ENCODE results near the gene KLF2.
"Not testable (repeated sequence)": the region's sequence is repeated elsewhere in the genome, so short reads cannot be mapped to it uniquely, and the experiment has no call there.

Gene KLF2

GRCh38 chr19:16338470-16339360 lies 14.1 kb downstream of the KLF2 start:
- Histone ChIP-seq H3K27me3 (ENCODE audit: control insufficient read depth, insufficient read depth, low read length) (no peaks in the 10 kb centered on the region; the same call in 1 of the 2 replicates), H3K9ac (ENCODE audit: low read length) (no peak overlapping the region), H3K27ac (ENCODE audit: low read depth, low read length) (no peak overlapping the region), H3K4me1 (ENCODE audit: control insufficient read depth, insufficient read depth, low read length) (peaks cover 8% of the 10 kb centered on the region; the same call in 1 of the 2 replicates), H3K9me3 (ENCODE audit: control insufficient read depth, insufficient read depth, low read depth, low read length) (no peaks in the 10 kb centered on the region), H3K36me3 (ENCODE audit: control insufficient read depth, insufficient read depth, low read length) (no peaks in the 10 kb centered on the region), H3K4me3 (ENCODE audit: low read depth, low read length) (no peak overlapping the region)

GRCh38 chr19:16339361-16339725 lies 14.7 kb downstream of the KLF2 start:
- Histone ChIP-seq H3K36me3 (ENCODE audit: control insufficient read depth, insufficient read depth, low read length) (no peaks in the 10 kb centered on the region), H3K27ac (ENCODE audit: low read depth, low read length) (no peak overlapping the region), H3K9me3 (ENCODE audit: control insufficient read depth, insufficient read depth, low read depth, low read length) (no peaks in the 10 kb centered on the region), H3K4me1 (ENCODE audit: control insufficient read depth, insufficient read depth, low read length) (peaks cover 8% of the 10 kb centered on the region; the same call in 1 of the 2 replicates), H3K9ac (ENCODE audit: low read length) (no peak overlapping the region), H3K4me3 (ENCODE audit: low read depth, low read length) (no peak overlapping the region), H3K27me3 (ENCODE audit: control insufficient read depth, insufficient read depth, low read length) (no peaks in the 10 kb centered on the region; the same call in 1 of the 2 replicates)

DNA sequence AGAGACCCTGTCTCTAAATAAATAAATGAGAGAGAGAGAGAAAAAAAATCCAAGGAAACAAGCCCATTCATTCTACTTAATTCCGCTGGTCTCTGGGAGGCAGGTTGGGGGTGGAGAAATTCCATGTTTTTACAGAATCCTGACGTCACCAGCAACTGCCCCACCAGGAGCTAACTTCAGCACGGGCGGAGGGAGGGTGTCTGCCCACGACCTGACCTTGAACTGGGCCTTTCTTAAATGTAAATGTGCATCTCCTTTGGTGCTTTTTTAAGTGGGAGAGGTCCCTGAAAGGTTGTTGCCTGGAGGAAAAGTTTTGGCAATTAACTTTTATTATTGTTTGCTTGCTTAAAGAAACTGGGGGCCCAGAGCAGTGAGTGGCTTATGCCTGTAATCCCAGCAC lies 15.5 kb downstream of the KLF2 start:
- no peak overlapping the region for H3K9ac ChIP-seq (ENCODE audit: low read length)
- H3K4me3 ChIP-seq (ENCODE audit: low read depth, low read length): no peak overlapping the region
- no peaks in the 10 kb centered on the region for H3K36me3 ChIP-seq (ENCODE audit: control insufficient read depth, insufficient read depth, low read length)
- peaks cover 8% of the 10 kb centered on the region; the same call in 1 of the 2 replicates for H3K4me1 ChIP-seq (ENCODE audit: control insufficient read depth, insufficient read depth, low read length)
- no peaks in the 10 kb centered on the region; the same call in 1 of the 2 replicates for H3K27me3 ChIP-seq (ENCODE audit: control insufficient read depth, insufficient read depth, low read length)
- H3K9me3 ChIP-seq (ENCODE audit: control insufficient read depth, insufficient read depth, low read depth, low read length): no peaks in the 10 kb centered on the region
- H3K27ac ChIP-seq (ENCODE audit: low read depth, low read length): no peak overlapping the region

- Histone ChIP-seq H3K4me1 (ENCODE audit: control insufficient read depth, insufficient read depth, low read length) (peaks cover 8% of the 10 kb centered on the region; the same call in 1 of the 2 replicates), H3K9ac (ENCODE audit: low read length) (no peak overlapping the region), H3K27ac (ENCODE audit: low read depth, low read length) (no peak overlapping the region), H3K9me3 (ENCODE audit: control insufficient read depth, insufficient read depth, low read depth, low read length) (no peaks in the 10 kb centered on the region), H3K4me3 (ENCODE audit: low read depth, low read length) (no peak overlapping the region), H3K36me3 (ENCODE audit: control insufficient read depth, insufficient read depth, low read length) (no peaks in the 10 kb centered on the region), H3K27me3 (ENCODE audit: control insufficient read depth, insufficient read depth, low read length) (no peaks in the 10 kb centered on the region; the same call in 1 of the 2 replicates)
These were observed 16.0 kb downstream of the KLF2 start for GRCh38 chr19:16340654-16341053.

- Histone ChIP-seq H3K9ac (ENCODE audit: low read length) (no peak overlapping the region), H3K27me3 (ENCODE audit: control insufficient read depth, insufficient read depth, low read length) (no peaks in the 10 kb centered on the region; the same call in 1 of the 2 replicates), H3K9me3 (ENCODE audit: control insufficient read depth, insufficient read depth, low read depth, low read length) (no peaks in the 10 kb centered on the region), H3K4me1 (ENCODE audit: control insufficient read depth, insufficient read depth, low read length) (peaks cover 8% of the 10 kb centered on the region; the same call in 1 of the 2 replicates), H3K4me3 (ENCODE audit: low read depth, low read length) (no peak overlapping the region), H3K36me3 (ENCODE audit: control insufficient read depth, insufficient read depth, low read length) (no peaks in the 10 kb centered on the region), H3K27ac (ENCODE audit: low read depth, low read length) (no peak overlapping the region)
These were observed 17.5 kb downstream of the KLF2 start for GRCh38 chr19:16342002-16342715.

DNA sequence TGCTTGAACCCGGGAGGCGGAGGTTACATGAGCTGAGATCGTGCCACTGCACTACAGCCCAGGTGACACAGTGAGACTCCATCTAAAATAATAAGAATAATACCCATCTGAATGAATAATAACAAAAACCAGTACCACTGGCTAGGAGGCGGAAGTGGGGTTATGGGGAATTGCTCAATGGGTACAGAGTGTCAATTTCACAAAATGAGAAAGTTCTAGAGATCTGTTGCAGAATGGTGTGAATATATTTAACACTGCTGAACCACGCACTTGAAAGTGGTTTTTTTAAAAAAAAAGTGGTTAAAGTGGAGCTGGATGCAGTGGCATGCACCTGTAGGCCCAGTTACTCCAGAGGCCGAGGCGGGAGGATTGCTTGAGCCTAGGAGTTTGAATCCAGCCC lies 18.5 kb downstream of the KLF2 start:
- H3K27ac ChIP-seq (ENCODE audit: low read depth, low read length): no peak overlapping the region
- H3K4me3 ChIP-seq (ENCODE audit: low read depth, low read length): no peak overlapping the region
- H3K36me3 ChIP-seq (ENCODE audit: control insufficient read depth, insufficient read depth, low read length): no peaks in the 10 kb centered on the region
- H3K9me3 ChIP-seq (ENCODE audit: control insufficient read depth, insufficient read depth, low read depth, low read length): no peaks in the 10 kb centered on the region
- H3K9ac ChIP-seq (ENCODE audit: low read length): no peak overlapping the region
- no peaks in the 10 kb centered on the region; the same call in 1 of the 2 replicates for H3K27me3 ChIP-seq (ENCODE audit: control insufficient read depth, insufficient read depth, low read length)
- peaks cover 7% of the 10 kb centered on the region; the same call in 1 of the 2 replicates for H3K4me1 ChIP-seq (ENCODE audit: control insufficient read depth, insufficient read depth, low read length)

GRCh38 chr19:16345457-16345856 lies 20.8 kb downstream of the KLF2 start:
- no peaks in the 10 kb centered on the region for H3K27me3 ChIP-seq (ENCODE audit: control insufficient read depth, insufficient read depth, low read length)
- H3K36me3 ChIP-seq (ENCODE audit: control insufficient read depth, insufficient read depth, low read length): no peaks in the 10 kb centered on the region
- H3K4me3 ChIP-seq (ENCODE audit: low read depth, low read length): no peak overlapping the region
- H3K9ac ChIP-seq (ENCODE audit: low read length): no peak overlapping the region
- no peak overlapping the region for H3K27ac ChIP-seq (ENCODE audit: low read depth, low read length)
- H3K4me1 ChIP-seq (ENCODE audit: control insufficient read depth, insufficient read depth, low read length): no peaks in the 10 kb centered on the region
- H3K9me3 ChIP-seq (ENCODE audit: control insufficient read depth, insufficient read depth, low read depth, low read length): no peaks in the 10 kb centered on the region

DNA sequence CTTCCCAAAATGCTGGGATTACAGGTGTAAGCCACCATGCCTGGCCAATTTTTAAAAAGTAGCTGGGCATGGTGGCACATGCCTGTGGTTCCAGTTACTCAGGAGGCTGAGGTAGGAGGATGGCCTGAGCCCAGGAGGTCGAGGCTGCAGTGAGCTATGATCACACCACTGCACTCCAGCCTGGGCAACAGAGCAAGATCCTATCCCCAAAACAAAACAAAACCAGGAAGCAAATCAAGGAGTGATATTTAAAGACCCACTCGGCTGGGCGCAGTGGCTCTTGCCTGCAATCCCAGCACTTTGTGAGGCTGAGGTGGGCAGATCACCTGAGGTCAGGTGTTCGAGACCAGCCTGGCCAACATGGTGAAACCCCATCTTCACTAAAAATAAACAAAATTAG lies 22.5 kb downstream of the KLF2 start:
- H3K9me3 ChIP-seq (ENCODE audit: control insufficient read depth, insufficient read depth, low read depth, low read length); H3K4me3 ChIP-seq (ENCODE audit: low read depth, low read length); H3K9ac ChIP-seq (ENCODE audit: low read length); H3K27me3 ChIP-seq (ENCODE audit: control insufficient read depth, insufficient read depth, low read length); H3K27ac ChIP-seq (ENCODE audit: low read depth, low read length); H3K36me3 ChIP-seq (ENCODE audit: control insufficient read depth, insufficient read depth, low read length); H3K4me1 ChIP-seq (ENCODE audit: control insufficient read depth, insufficient read depth, low read length): not testable (repeated sequence)

DNA sequence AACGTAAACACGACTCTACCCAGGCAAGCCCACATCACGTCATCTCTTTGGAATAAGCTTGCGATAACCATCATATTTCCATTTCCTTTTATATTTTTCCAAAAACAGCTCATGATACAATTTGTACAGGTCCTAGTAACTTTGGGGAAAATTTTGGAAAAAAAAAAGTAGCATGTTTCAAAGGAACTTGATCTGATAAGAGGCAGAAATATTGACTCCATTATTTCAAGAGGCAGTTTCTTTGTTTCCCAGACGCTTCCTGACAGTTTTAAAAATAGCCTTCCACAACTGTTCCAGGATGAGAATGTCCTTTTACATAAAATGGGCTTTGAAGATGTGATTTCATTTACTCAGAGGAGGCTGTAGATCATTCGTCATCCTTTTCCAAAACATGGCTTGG lies 23.1 kb downstream of the KLF2 start:
- H3K27me3 ChIP-seq (ENCODE audit: control insufficient read depth, insufficient read depth, low read length): no peaks in the 10 kb centered on the region
- H3K4me1 ChIP-seq (ENCODE audit: control insufficient read depth, insufficient read depth, low read length): peaks cover 6% of the 10 kb centered on the region
- no peaks in the 10 kb centered on the region for H3K9me3 ChIP-seq (ENCODE audit: control insufficient read depth, insufficient read depth, low read depth, low read length)
- no peak overlapping the region for H3K4me3 ChIP-seq (ENCODE audit: low read depth, low read length)
- H3K9ac ChIP-seq (ENCODE audit: low read length): no peak overlapping the region
- no peak overlapping the region for H3K27ac ChIP-seq (ENCODE audit: low read depth, low read length)
- H3K36me3 ChIP-seq (ENCODE audit: control insufficient read depth, insufficient read depth, low read length): no peaks in the 10 kb centered on the region

DNA sequence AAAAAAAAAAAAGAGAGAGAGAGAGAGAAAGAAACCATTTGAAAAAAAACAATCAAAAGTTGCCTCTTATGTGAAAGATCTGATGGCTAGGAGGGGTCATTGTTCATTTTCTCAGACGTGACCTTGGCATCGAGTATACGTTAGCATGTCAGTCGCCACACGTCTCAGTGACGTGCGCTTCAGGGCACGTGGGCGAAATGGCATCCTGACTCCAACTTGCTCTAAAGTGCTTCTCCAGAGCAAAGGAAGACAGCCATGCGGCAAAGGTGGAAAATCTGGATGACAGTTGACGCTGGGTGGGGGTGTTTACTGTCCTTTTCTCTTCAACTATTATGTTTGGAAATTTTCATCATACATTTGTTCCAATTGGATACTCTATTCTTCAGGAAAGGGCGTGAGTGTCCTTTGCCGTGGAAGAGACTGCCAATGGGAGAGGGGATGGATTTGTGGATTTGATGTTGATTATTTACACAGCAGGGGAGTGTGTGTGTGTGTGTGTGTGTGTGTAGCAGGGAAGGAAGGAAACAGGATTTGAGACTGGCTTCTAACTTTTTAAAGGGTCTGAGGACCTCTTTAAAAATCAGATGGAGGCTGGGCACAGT lies 25.0 kb downstream of the KLF2 start:
- Histone ChIP-seq H3K4me3 (ENCODE audit: low read depth, low read length) (no peak overlapping the region), H3K27me3 (ENCODE audit: control insufficient read depth, insufficient read depth, low read length) (no peaks in the 10 kb centered on the region), H3K36me3 (ENCODE audit: control insufficient read depth, insufficient read depth, low read length) (no peaks in the 10 kb centered on the region), H3K9ac (ENCODE audit: low read length) (no peak overlapping the region), H3K27ac (ENCODE audit: low read depth, low read length) (no peak overlapping the region), H3K4me1 (ENCODE audit: control insufficient read depth, insufficient read depth, low read length) (peaks cover 6% of the 10 kb centered on the region), H3K9me3 (ENCODE audit: control insufficient read depth, insufficient read depth, low read depth, low read length) (no peaks in the 10 kb centered on the region)

All from HUES6 (cell line).